GM12875 (cell line): ENCODE results near the gene SPTSSA.
A peak's percentile ranks its signal among the peaks of the same experiment; 100 is the strongest.

Experiments
- H3K4me3 ChIP-seq: one replicate; pipeline ENCODE4 v1.5.1; 2011; ENCODE audit warnings: low read depth, low read length, control low read depth
- CTCF ChIP-seq: IDR thresholded peaks from 2 replicates; pipeline ENCODE4 v1.5.1; 2011; ENCODE audit warnings: low read depth, mild to moderate bottlenecking, control low read depth, inconsistent platforms, low read length, moderate library complexity, borderline replicate concordance; ENCODE audit not compliant: insufficient read depth

The SPTSSA gene

GRCh38 chr14:34466691-34467090 lies 4.7 kb upstream of the SPTSSA start:
- no peak for TF ChIP-seq CTCF
- H3K4me3 ChIP-seq, result no peak overlapping the region

- H3K4me3 ChIP-seq, result no peak overlapping the region
- TF ChIP-seq CTCF, result no peak
Observed at GRCh38 chr14:34465069-34465859, 3.2 kb upstream of the SPTSSA start.

- no peak overlapping the region for H3K4me3 ChIP-seq
- TF ChIP-seq CTCF, result no peak
Observed at GRCh38 chr14:34463598-34463961, 1.5 kb upstream of the SPTSSA start.

GRCh38 chr14:34461334-34462131 lies 507 bp downstream of the SPTSSA start:
- H3K4me3 ChIP-seq, result peak overlapping the region; percentile 52
- no peak for TF ChIP-seq CTCF

GRCh38 chr14:34460841-34461240 lies 1.2 kb downstream of the SPTSSA start:
- no peak for TF ChIP-seq CTCF
- no peak overlapping the region for H3K4me3 ChIP-seq

GRCh38 chr14:34460295-34460694 lies 1.7 kb downstream of the SPTSSA start:
- no peak overlapping the region for H3K4me3 ChIP-seq
- no peak for TF ChIP-seq CTCF
